IMR-90 (cell line): Measurements from ENCODE around the gene ZDHHC4.

Experiments
- BHLHE40 ChIP-seq: fragments of 150-350 bp; IDR thresholded peaks from 2 replicates; pipeline ENCODE4 v1.6.1; 2016; ENCODE audit warnings: mild to moderate bottlenecking, low read depth, low read length
- CEBPB ChIP-seq: IDR thresholded peaks from 2 replicates; pipeline ENCODE4 v1.6.1; 2012; ENCODE audit warnings: low read depth, low read length, improper control_type of control experiment
- CTCF ChIP-seq: conservative IDR thresholded peaks from 2 replicates; pipeline ENCODE4 v1.5.1; 2012; ENCODE audit warnings: mild to moderate bottlenecking, low read depth, low read length, improper control_type of control experiment
- FOS ChIP-seq: fragments of 150-350 bp; IDR thresholded peaks from 2 replicates; pipeline ENCODE4 v1.6.1; 2016; ENCODE audit warnings: low read depth, low read length
- MAFK ChIP-seq: IDR thresholded peaks from 2 replicates; pipeline ENCODE4 v1.6.1; 2012; ENCODE audit warnings: low read depth, low read length, improper control_type of control experiment
- MAZ ChIP-seq: IDR thresholded peaks from 2 replicates; pipeline ENCODE4 v1.6.1; 2012; ENCODE audit warnings: low read depth, mild to moderate bottlenecking, low read length, improper control_type of control experiment, moderate library complexity, borderline replicate concordance
- MXI1 ChIP-seq: IDR thresholded peaks from 2 replicates; pipeline ENCODE4 v1.6.1; 2012; ENCODE audit warnings: low read depth, mild to moderate bottlenecking, low read length, moderate library complexity, borderline replicate concordance
- NFE2L2 ChIP-seq: fragments of 150-350 bp; IDR thresholded peaks from 2 replicates; pipeline ENCODE4 v1.6.1; 2016; ENCODE audit warnings: low read depth, mild to moderate bottlenecking, low read length
- POLR2A ChIP-seq: IDR thresholded peaks from 2 replicates; pipeline ENCODE4 v1.6.1; 2012; ENCODE audit warnings: mild to moderate bottlenecking, low read depth, low read length
- RAD21 ChIP-seq: IDR thresholded peaks from 2 replicates; pipeline ENCODE4 v1.6.1; 2012; ENCODE audit warnings: low read length, improper control_type of control experiment
- RCOR1 ChIP-seq: IDR thresholded peaks from 2 replicates; pipeline ENCODE4 v1.6.1; 2012; ENCODE audit warnings: mild to moderate bottlenecking, low read length, improper control_type of control experiment; ENCODE audit not compliant: insufficient replicate concordance
- RFX5 ChIP-seq: IDR thresholded peaks from 2 replicates; pipeline ENCODE4 v1.8.0; 2012; ENCODE audit warnings: low read depth, mild to moderate bottlenecking, low read length, moderate library complexity
- SMC3 ChIP-seq: fragments of 150-350 bp; IDR thresholded peaks from 2 replicates; pipeline ENCODE4 v1.6.1; 2016; ENCODE audit warnings: low read depth, mild to moderate bottlenecking, antibody characterized with exemption, low read length, moderate library complexity
- TF ChIP-seq, protein P1 (sequence below): fragments of 150-350 bp; IDR thresholded peaks from 2 replicates; pipeline ENCODE4 v1.6.1; 2017; ENCODE audit warnings: mild to moderate bottlenecking, antibody characterized with exemption, low read length, low read depth

DNA sequence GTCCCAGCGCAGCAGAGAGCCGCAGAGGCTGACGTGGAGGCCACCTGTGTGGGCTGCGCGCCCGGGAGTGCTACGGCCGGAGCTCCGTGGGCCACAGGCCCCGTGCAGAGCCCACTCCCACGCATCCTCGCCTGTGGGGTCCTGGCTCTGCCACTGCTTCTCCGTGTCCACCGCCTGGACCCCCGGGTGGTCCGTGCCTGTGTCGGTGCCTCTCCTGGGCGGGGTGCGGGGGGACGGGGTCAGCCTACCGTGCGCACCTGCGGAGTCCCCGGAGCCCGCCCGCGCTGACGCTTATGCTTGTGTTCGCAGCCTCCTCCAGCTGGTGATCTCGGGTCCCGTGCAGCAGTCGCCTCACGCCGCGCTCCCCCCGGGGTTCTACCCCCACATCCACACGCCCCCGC, 30.4 kb downstream of the ZDHHC4 start:
- TF ChIP-seq FOS (no peak), POLR2A (no peak), RCOR1 (no peak), CTCF (no peak), MAZ (no peak), CEBPB (no peak), NFE2L2 (no peak), BHLHE40 (no peak), MXI1 (no peak), MAFK (no peak), RFX5 (no peak), RAD21 (no peak), SMC3 (no peak)
- TF ChIP-seq, protein P1, sequence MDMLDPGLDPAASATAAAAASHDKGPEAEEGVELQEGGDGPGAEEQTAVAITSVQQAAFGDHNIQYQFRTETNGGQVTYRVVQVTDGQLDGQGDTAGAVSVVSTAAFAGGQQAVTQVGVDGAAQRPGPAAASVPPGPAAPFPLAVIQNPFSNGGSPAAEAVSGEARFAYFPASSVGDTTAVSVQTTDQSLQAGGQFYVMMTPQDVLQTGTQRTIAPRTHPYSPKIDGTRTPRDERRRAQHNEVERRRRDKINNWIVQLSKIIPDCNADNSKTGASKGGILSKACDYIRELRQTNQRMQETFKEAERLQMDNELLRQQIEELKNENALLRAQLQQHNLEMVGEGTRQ = no peak
